ENCODE measurements around the gene OAF. TPM values are rescaled to one million over a fixed set of nuclear protein-coding genes. Genes with fewer than 3 reads are reported as not detected.

The OAF gene
- total RNA-seq, 1 donor from 2014 or later = 9.0 TPM

DNA sequence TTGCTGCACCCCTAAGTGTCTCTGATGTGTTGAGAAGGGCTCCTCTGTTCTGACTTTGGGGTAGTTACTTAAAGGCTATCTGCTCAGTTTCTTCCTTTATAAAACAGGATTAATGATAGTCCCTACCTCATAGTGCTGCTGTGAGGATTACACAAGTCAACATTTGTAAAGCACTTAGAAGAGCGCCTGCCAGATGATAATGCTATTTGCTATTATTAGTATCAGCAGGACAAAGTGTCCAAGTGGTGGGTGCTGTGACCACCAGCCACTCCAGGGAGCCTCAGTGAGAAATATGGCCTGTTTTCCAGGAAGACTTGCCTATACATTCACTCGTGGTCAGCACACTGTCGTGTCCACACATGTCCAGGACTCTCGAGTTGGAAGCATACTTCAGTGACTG, 45.3 kb downstream of the OAF start:
- DNase-seq (ENCODE audit: low read depth) (no peak), FAIRE-seq (no peak)
- Histone ChIP-seq H3K27me3 (ENCODE audit: control insufficient read depth, insufficient read depth, low read length) (peaks cover 25% of the 10 kb centered on the region), H3K36me3 (ENCODE audit: control insufficient read depth, insufficient read depth, low read length) (no peaks in the 10 kb centered on the region), H3K4me3 (ENCODE audit: low read depth, low read length) (no peak overlapping the region)
- TF ChIP-seq, protein P1, sequence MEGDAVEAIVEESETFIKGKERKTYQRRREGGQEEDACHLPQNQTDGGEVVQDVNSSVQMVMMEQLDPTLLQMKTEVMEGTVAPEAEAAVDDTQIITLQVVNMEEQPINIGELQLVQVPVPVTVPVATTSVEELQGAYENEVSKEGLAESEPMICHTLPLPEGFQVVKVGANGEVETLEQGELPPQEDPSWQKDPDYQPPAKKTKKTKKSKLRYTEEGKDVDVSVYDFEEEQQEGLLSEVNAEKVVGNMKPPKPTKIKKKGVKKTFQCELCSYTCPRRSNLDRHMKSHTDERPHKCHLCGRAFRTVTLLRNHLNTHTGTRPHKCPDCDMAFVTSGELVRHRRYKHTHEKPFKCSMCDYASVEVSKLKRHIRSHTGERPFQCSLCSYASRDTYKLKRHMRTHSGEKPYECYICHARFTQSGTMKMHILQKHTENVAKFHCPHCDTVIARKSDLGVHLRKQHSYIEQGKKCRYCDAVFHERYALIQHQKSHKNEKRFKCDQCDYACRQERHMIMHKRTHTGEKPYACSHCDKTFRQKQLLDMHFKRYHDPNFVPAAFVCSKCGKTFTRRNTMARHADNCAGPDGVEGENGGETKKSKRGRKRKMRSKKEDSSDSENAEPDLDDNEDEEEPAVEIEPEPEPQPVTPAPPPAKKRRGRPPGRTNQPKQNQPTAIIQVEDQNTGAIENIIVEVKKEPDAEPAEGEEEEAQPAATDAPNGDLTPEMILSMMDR (IDR thresholded peaks at IDR 0.05; ENCODE audit: insufficient read depth, low read length, severe bottlenecking) = no peak

DNA sequence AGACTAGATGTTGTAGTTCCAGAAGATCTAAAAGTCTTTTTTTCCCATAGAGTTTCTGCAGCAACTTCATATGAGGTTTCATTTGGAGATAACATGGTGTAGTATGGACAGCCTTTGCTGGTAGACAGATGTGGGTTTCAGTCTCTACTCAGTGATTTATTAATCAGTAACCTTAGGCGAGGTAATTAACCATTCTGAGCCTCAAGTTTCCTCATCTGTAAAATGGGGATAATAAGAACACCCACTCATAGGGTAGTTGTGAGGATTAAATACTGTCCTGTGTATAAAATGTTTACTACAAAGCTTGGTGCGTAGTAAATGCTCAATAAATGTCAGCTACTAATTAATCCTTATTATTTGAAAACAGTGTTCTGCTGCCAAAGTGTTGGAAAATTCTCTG, 45.9 kb downstream of the OAF start:
- FAIRE-seq = no peak
- H3K4me3 ChIP-seq (ENCODE audit: low read depth, low read length) = no peak overlapping the region
- peaks cover 28% of the 10 kb centered on the region for H3K27me3 ChIP-seq (ENCODE audit: control insufficient read depth, insufficient read depth, low read length)
- no peaks in the 10 kb centered on the region for H3K36me3 ChIP-seq (ENCODE audit: control insufficient read depth, insufficient read depth, low read length)
- DNase-seq (ENCODE audit: low read depth) = no peak
- TF ChIP-seq, protein P1 (IDR thresholded peaks at IDR 0.05; ENCODE audit: insufficient read depth, low read length, severe bottlenecking) = no peak

DNA sequence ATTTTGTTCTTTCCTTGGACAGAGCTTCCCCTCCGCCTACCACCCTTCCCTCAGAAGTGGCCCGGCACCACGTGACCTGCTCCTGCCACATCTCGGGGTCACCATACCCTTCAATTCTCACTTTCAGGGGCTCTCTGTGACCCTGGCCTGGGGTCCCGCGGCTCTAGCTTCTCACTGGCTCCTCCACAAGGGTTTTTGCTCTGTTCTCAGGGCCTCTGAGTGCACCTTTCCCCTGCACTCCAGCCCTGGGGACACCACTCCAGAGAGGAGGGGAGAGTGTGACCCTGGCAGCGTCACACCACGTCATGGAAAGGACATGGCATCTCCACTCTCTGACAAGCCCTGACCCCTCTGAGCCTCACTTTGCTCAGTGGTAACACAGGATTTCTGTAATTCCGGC, 46.5 kb downstream of the OAF start:
- Histone ChIP-seq H3K36me3 (ENCODE audit: control insufficient read depth, insufficient read depth, low read length) (no peaks in the 10 kb centered on the region), H3K4me3 (ENCODE audit: low read depth, low read length) (no peak overlapping the region), H3K27me3 (ENCODE audit: control insufficient read depth, insufficient read depth, low read length) (peaks cover 28% of the 10 kb centered on the region)
- TF ChIP-seq, protein P1 (IDR thresholded peaks at IDR 0.05; ENCODE audit: insufficient read depth, low read length, severe bottlenecking) = no peak
- no peak for DNase-seq (ENCODE audit: low read depth)
- no peak for FAIRE-seq

DNA sequence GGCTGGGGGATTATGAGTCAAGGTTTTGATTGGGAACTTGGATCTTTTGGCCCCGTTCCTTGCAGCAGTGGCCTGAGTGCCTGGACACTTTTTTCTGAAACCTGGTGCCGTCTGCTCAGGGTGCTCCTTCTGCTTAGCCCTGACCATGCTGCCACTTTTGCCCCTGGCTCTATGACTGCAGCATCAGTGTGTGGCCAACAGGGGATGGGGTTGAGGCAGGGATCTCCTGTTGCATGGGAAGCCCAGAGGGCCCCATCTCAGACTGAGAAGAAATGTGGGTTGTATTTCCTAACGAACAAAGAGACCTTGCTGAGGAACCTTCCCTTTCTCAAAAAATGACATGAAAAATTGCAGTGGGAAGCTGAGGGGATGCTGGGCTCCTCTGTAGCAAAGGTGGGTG, 47.8 kb downstream of the OAF start:
- Histone ChIP-seq H3K4me3 (ENCODE audit: low read depth, low read length) (no peak overlapping the region), H3K27me3 (ENCODE audit: control insufficient read depth, insufficient read depth, low read length) (peaks cover 26% of the 10 kb centered on the region), H3K36me3 (ENCODE audit: control insufficient read depth, insufficient read depth, low read length) (no peaks in the 10 kb centered on the region)
- no peak for DNase-seq (ENCODE audit: low read depth)
- no peak for FAIRE-seq
- TF ChIP-seq, protein P1 (IDR thresholded peaks at IDR 0.05; ENCODE audit: insufficient read depth, low read length, severe bottlenecking) = no peak

DNA sequence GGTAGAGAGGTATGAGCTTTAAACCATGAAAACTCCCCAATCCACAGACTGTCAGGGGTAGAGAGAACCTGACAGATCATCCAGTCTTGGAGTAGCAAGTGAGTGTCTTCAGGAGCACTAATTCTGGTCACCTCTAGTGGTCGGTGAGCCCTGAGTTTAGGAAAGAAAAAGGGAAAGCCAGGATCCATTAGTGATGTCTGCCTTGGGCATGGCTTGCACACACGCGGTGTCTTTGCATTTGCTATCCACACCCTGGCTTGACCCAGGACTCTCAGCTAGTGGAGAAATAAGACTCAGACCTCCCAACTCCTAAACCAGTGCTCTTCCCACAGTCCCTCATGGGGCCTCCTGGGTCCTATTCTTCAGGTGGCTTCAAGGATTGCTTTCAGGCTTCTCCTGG, 48.4 kb downstream of the OAF start:
- FAIRE-seq = peak; percentile 23
- Histone ChIP-seq H3K4me3 (ENCODE audit: low read depth, low read length) (no peak overlapping the region), H3K27me3 (ENCODE audit: control insufficient read depth, insufficient read depth, low read length) (peaks cover 26% of the 10 kb centered on the region), H3K36me3 (ENCODE audit: control insufficient read depth, insufficient read depth, low read length) (no peaks in the 10 kb centered on the region)
- TF ChIP-seq, protein P1 (IDR thresholded peaks at IDR 0.05; ENCODE audit: insufficient read depth, low read length, severe bottlenecking) = no peak
- no peak for DNase-seq (ENCODE audit: low read depth)

DNA sequence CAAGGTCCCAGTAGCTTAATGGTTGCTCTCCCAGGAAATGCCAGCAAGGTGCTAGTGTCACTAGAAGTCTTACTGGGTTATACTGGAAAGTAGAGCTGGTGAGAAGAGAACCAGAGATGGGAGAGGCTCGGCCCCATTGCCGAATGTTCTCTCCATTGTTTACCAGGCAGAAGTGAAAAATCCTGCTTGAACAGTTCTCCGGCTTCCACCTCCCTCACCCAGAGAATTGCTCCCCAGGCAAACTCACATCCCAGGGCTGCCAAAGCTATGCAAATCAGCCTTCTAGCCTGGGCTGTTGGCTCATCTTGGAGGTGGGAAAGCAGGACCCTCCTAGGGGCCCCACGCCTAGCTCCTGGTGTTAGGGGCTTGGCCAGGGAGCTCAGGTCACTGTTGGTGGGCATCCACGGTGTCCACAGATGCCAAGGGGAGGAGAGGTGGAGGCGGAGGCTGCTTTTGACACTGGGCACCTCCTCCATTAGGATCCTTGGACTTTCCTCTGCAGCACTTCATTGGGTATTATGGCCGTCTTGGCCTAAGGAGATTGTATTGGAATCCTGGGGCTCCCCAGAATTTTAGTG, 49.2 kb downstream of the OAF start:
- FAIRE-seq = peak; percentile 40
- Histone ChIP-seq H3K4me3 (ENCODE audit: low read depth, low read length) (no peak overlapping the region), H3K27me3 (ENCODE audit: control insufficient read depth, insufficient read depth, low read length) (peaks cover 20% of the 10 kb centered on the region), H3K36me3 (ENCODE audit: control insufficient read depth, insufficient read depth, low read length) (no peaks in the 10 kb centered on the region)
- no peak for DNase-seq (ENCODE audit: low read depth)
- TF ChIP-seq, protein P1 (IDR thresholded peaks at IDR 0.05; ENCODE audit: insufficient read depth, low read length, severe bottlenecking) = no peak
